Measurements from ENCODE around the gene DNAJC5. TPM values are rescaled to one million over a fixed set of nuclear protein-coding genes. Genes with fewer than 3 reads are reported as not detected.
A peak's percentile ranks its signal among the peaks of the same experiment; 100 is the strongest.

DNAJC5 gene
- total RNA-seq, 1 experiment from 2014 or later: 109 TPM

- DNase-seq (ENCODE audit: low spot score): peak; percentile 88
These were observed 84.8 kb downstream of the DNAJC5 start, which contains the start of gene SAMD10 for GRCh38 chr20:63979557-63980316. TSS of gene SAMD10 (minus strand) at chr20:63979642. CDS start at chr20:63979467, 175 bp downstream.

GRCh38 chr20:63980317-63980805 is 85.4 kb downstream of the DNAJC5 start:
- DNase-seq (ENCODE audit: low spot score): no peak

GRCh38 chr20:63980806-63981728 is 86.1 kb downstream of the DNAJC5 start, which contains the start of gene PRPF6:
TSS of gene PRPF6 (plus strand) at chr20:63981132. CDS start at chr20:63981246, 114 bp downstream.
- peak; percentile 100 for DNase-seq (ENCODE audit: low spot score)

GRCh38 chr20:63982937-63983336 is 88.0 kb downstream of the DNAJC5 start:
- no peak for DNase-seq (ENCODE audit: low spot score)

Small RNA genes within 50 kb of the gene (small RNA-seq; reads per million reads assigned to genes)
- gene MIR647 (not detected), gene MIR941-2 (not detected), gene MIR941-4 (not detected), gene MIR941-5 (not detected), gene RNU1-134P (0.93 reads per million, percentile 30 among the genes with 10 or more reads in this experiment)

Other genes starting within 250 kb of the DNAJC5 start
- gene STMN3, start 241.7 kb upstream of the DNAJC5 start, total RNA-seq (2014; rRNA removed; shearing (Covaris generic)): 4.7 and 7.0 TPM in 2 replicates
- gene RTEL1, start 236.8 kb upstream of the DNAJC5 start, total RNA-seq (2014; rRNA removed; shearing (Covaris generic)): 43.0 and 55.1 TPM in 2 replicates
- 4.1 and 4.9 TPM in 2 replicates for gene TNFRSF6B, start 198.5 kb upstream of the DNAJC5 start, total RNA-seq (2014; rRNA removed; shearing (Covaris generic))
- 82.0 and 86.1 TPM in 2 replicates for gene ARFRP1, start 187.2 kb upstream of the DNAJC5 start, total RNA-seq (2014; rRNA removed; shearing (Covaris generic))
- 52.1 and 68.6 TPM in 2 replicates for gene ZGPAT, start 187.1 kb upstream of the DNAJC5 start, total RNA-seq (2014; rRNA removed; shearing (Covaris generic))
- 267 and 295 TPM in 2 replicates for gene LIME1, start 158.5 kb upstream of the DNAJC5 start, total RNA-seq (2014; rRNA removed; shearing (Covaris generic))
- 200 and 229 TPM in 2 replicates for gene SLC2A4RG, start 155.3 kb upstream of the DNAJC5 start, total RNA-seq (2014; rRNA removed; shearing (Covaris generic))
- gene ZBTB46, start 63.9 kb upstream of the DNAJC5 start, total RNA-seq (2014; rRNA removed; shearing (Covaris generic)): 3.3 and 5.3 TPM in 2 replicates
- not detected in 2 replicates for gene ABHD16B, start 33.6 kb upstream of the DNAJC5 start, total RNA-seq (2014; rRNA removed; shearing (Covaris generic))
- 151 and 156 TPM in 2 replicates for gene TPD52L2, start 29.9 kb upstream of the DNAJC5 start, total RNA-seq (2014; rRNA removed; shearing (Covaris generic))
- gene UCKL1, start 61.3 kb downstream of the DNAJC5 start, total RNA-seq (2014; rRNA removed; shearing (Covaris generic)): 63.2 and 68.4 TPM in 2 replicates
- 0.34 and 0.38 TPM in 2 replicates for gene ZNF512B, start 74.8 kb downstream of the DNAJC5 start, total RNA-seq (2014; rRNA removed; shearing (Covaris generic))
- 47.2 and 51.9 TPM in 2 replicates for gene SAMD10, start 84.5 kb downstream of the DNAJC5 start, total RNA-seq (2014; rRNA removed; shearing (Covaris generic))
- 102 and 110 TPM in 2 replicates for gene PRPF6, start 86.0 kb downstream of the DNAJC5 start, total RNA-seq (2014; rRNA removed; shearing (Covaris generic))
- 0.69 and 1.5 TPM in 2 replicates for gene C20orf204, start 141.1 kb downstream of the DNAJC5 start, total RNA-seq (2014; rRNA removed; shearing (Covaris generic))
- not detected in 2 replicates for gene SOX18, start 154.5 kb downstream of the DNAJC5 start, total RNA-seq (2014; rRNA removed; shearing (Covaris generic))
- gene TCEA2, start 168.1 kb downstream of the DNAJC5 start, total RNA-seq (2014; rRNA removed; shearing (Covaris generic)): 1.2 TPM in 1 of 2 replicates, not detected in the other
- 89.2 and 99.8 TPM in 2 replicates for gene RGS19, start 184.4 kb downstream of the DNAJC5 start, total RNA-seq (2014; rRNA removed; shearing (Covaris generic))
- gene OPRL1, start 185.0 kb downstream of the DNAJC5 start, total RNA-seq (2014; rRNA removed; shearing (Covaris generic)): 1.2 and 1.5 TPM in 2 replicates
- not detected in 2 replicates for gene LKAAEAR1, start 189.3 kb downstream of the DNAJC5 start, total RNA-seq (2014; rRNA removed; shearing (Covaris generic))
- not detected in 2 replicates for gene NPBWR2, start 212.4 kb downstream of the DNAJC5 start, total RNA-seq (2014; rRNA removed; shearing (Covaris generic))